MCF 10A (cell line): ENCODE data around the gene EIF1AD. TPM values are rescaled to one million over a fixed set of nuclear protein-coding genes. Genes with fewer than 3 reads are reported as not detected.
"Not testable (repeated sequence)": the region's sequence is repeated elsewhere in the genome, so short reads cannot be mapped to it uniquely, and the experiment has no call there.

Experiments
- BruUV-seq: library from RNA; stranded (reverse); fragments of 400-500 nt; replicated peaks from 2 replicates; lab custom pipeline; 2021; lab: Mats Ljungman, UMichigan
- CTCF ChIA-PET: fragments of 300-600 bp; sonication (Branson Sonifier 250); formaldehyde crosslinking; extraction: SDS; loops from one replicate; lab custom pipeline; 2021; ENCODE audit warnings: antibody characterized with exemption, inconsistent platforms; lab: Yijun Ruan, JAX
- POLR2A ChIA-PET: fragments of 300-600, 350-650 bp; sonication (Branson Sonifier 250); formaldehyde crosslinking; extraction: SDS; loops from one replicate; lab custom pipeline; 2020; ENCODE audit warnings: antibody characterized with exemption, inconsistent platforms; lab: Yijun Ruan, JAX
- DNase-seq: peaks from one replicate; pipeline ENCODE4 v3.0.0-alpha.2; 2018; ENCODE audit not compliant: unreplicated experiment
- H3K27ac Mint-ChIP-seq: one replicate; pipeline ENCODE4 v1.8.0; 2022; ENCODE audit warnings: mild to moderate bottlenecking, low read depth, mixed read lengths; ENCODE audit not compliant: unreplicated experiment
- H3K27me3 Mint-ChIP-seq: one replicate; pipeline ENCODE4 v1.8.0; 2022; ENCODE audit warnings: mixed read lengths; ENCODE audit not compliant: insufficient read depth, unreplicated experiment
- H3K36me3 Mint-ChIP-seq: one replicate; pipeline ENCODE4 v1.8.0; 2022; ENCODE audit warnings: mild to moderate bottlenecking, moderate library complexity, mixed read lengths; ENCODE audit not compliant: insufficient read depth, unreplicated experiment
- H3K4me1 Mint-ChIP-seq: one replicate; pipeline ENCODE4 v1.8.0; 2022; ENCODE audit warnings: mixed read lengths; ENCODE audit not compliant: insufficient read depth, unreplicated experiment
- H3K4me3 Mint-ChIP-seq: one replicate; pipeline ENCODE4 v1.8.0; 2022; ENCODE audit warnings: mild to moderate bottlenecking, moderate library complexity, mixed read lengths; ENCODE audit not compliant: unreplicated experiment
- H3K9me3 Mint-ChIP-seq: one replicate; pipeline ENCODE4 v1.8.0; 2022; ENCODE audit warnings: mixed read lengths; ENCODE audit not compliant: unreplicated experiment
- intact Hi-C: fragments of 100-400 bp; cut with micrococcal nuclease; formaldehyde crosslinking; loops from 2 replicates; pipeline ENCODE4 v1.14.1; 2022
- total RNA-seq: library from RNA; stranded (reverse); gene quantifications from 2 replicates; pipeline ENCODE4 v1.2.3, GENCODE V29; 2022
- TF ChIP-seq, protein P1 (sequence below): fragments of 200-600 bp; IDR thresholded peaks from one replicate; pipeline ENCODE4 v1.8.0; 2022; ENCODE audit warnings: antibody characterized with exemption, mild to moderate bottlenecking; ENCODE audit not compliant: unreplicated experiment

EIF1AD gene
- total RNA-seq, 1 experiment from 2014 or later: 21.7 TPM

DNA sequence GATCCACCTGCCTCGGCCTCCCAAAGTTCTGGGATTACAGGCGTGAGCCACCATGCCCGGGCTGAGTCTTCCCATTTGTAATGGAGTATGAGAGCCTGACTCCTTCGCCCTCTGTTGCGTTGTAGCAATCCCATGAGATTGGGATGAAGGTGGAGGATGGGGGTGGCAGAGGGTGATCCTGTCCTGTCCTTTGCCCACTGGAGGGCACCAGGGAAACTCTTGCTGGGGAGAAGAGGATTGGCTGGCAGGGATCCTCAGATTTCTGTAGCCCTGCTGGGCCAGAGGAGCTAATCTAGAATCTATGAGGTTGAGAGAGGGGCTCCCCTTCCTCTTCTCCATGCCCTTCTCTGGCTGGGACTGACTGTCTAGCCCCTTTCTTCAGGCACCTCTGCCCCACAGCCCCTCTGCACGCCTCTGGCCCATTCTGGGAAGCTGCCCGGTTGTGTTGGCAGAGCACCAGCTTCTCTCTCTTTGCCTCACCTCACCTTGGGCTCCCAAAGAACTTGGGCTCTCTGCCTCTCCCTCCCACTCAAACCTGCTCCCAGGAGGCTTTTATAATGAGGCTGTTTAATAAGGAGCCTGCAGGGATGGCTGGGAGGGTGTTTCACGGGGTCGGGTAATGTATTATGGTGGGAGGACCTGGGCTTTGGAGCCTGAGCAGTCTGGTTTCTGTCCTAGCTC lies 33.8 kb upstream of the EIF1AD start:
- Mint-ChIP-seq H3K36me3 (no peaks in the 10 kb centered on the region), H3K9me3 (no peaks in the 10 kb centered on the region), H3K27me3 (peaks cover 17% of the 10 kb centered on the region), H3K4me3 (no peak overlapping the region), H3K4me1 (no peaks in the 10 kb centered on the region), H3K27ac (no peak overlapping the region)
- DNase-seq: no peak
- ChIA-PET POLR2A (interaction anchor here (0.7 to 1.0 kb wide), 2 partner anchors 16 to 146 kb away, joined by 3 read pairs; no protein-coding TSS in a partner anchor), CTCF (interaction anchor here (0.6 to 2.4 kb wide), 7 partner anchors 9 to 649 kb away, joined by 3 to 32 read pairs (median 3); no protein-coding TSS in a partner anchor)
- BruUV-seq: no TSS peak
- TF ChIP-seq, protein P1, sequence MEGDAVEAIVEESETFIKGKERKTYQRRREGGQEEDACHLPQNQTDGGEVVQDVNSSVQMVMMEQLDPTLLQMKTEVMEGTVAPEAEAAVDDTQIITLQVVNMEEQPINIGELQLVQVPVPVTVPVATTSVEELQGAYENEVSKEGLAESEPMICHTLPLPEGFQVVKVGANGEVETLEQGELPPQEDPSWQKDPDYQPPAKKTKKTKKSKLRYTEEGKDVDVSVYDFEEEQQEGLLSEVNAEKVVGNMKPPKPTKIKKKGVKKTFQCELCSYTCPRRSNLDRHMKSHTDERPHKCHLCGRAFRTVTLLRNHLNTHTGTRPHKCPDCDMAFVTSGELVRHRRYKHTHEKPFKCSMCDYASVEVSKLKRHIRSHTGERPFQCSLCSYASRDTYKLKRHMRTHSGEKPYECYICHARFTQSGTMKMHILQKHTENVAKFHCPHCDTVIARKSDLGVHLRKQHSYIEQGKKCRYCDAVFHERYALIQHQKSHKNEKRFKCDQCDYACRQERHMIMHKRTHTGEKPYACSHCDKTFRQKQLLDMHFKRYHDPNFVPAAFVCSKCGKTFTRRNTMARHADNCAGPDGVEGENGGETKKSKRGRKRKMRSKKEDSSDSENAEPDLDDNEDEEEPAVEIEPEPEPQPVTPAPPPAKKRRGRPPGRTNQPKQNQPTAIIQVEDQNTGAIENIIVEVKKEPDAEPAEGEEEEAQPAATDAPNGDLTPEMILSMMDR: no peak
- intact Hi-C loops: no loop called here

DNA sequence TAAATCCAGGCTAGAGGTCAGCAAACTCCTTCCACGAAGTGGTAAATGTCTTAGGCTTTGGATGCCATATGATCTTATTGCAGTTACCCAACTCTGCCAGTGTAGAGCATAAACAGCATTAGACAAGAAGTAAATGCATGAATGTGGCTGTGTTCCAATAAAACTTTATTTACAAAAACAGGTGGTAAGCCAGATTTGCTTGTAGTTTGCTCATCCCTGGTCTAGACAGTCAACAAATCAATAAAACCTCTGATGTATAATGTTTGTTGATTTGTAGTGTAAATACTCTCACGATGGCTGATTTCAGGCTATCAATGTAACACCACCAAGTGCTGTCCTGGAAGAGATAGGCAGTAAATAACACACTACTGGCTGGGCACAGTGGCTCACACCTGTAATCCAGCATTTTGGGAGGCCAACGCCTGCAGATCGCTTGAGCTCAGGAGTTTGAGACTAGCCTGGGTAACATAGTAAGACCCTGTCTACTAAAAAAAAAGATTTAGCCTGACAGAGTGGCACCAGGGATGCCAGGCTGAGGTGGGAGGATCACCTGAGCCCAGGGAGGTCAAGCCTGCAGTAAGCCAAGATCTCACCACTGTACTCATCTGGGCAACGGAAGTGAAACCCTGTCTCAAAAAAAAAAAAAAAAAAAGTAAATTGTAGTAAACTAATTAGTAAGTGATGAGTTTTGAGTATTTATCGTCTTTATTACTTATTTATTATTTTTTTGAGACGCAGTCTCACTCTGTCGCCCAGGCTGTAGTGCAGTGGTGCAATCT lies 31.2 kb upstream of the EIF1AD start:
- CTCF ChIA-PET: interaction anchor here (2.4 kb wide), 1 partner anchor 35 kb away, joined by 7 read pairs; no protein-coding TSS in a partner anchor
- POLR2A ChIA-PET: no interaction called here
- DNase-seq: no peak
- peaks cover 17% of the 10 kb centered on the region for H3K27me3 Mint-ChIP-seq
- intact Hi-C loops: no loop called here
- TF ChIP-seq, protein P1: no peak
- H3K9me3 Mint-ChIP-seq: no peaks in the 10 kb centered on the region
- BruUV-seq: no TSS peak
- H3K4me1 Mint-ChIP-seq: no peaks in the 10 kb centered on the region
- no peaks in the 10 kb centered on the region for H3K36me3 Mint-ChIP-seq
- H3K4me3 Mint-ChIP-seq: no peak overlapping the region
- H3K27ac Mint-ChIP-seq: no peak overlapping the region

DNA sequence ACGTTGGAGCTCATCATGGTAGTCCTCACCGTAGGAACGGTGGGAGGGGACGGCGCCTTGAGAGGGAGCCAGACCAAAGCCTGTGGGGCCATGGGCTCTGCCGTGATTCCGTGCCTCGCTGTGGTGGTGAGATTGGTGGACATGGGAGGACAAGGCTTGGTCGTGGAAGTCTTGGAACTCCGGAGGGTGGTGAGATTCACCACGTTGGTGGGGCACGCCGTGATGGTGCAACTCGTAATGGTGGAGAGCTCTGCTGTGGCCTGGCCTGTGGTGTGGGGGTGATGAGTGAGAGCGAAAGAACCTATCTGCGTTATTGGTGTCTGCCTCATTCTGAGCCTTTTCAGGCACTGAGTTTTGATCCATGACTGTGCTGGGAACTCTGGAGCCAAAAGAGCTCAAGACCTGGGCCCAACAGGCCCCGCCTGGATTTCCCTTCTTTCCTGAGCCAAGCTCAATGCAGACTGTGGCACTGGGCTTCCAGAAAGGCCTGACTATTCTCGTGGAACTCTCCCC lies 24.1 kb upstream of the EIF1AD start, which contains the start of gene CATSPER1:
CATSPER1 (minus strand) TSS at position 463 of the 513 bp plus-strand sequence; CDS start at position 363, 100 bp downstream.
- POLR2A ChIA-PET: interaction anchor here (0.6 kb wide), 1 partner anchor 154 kb away, joined by 3 read pairs; no protein-coding TSS in a partner anchor
- H3K4me3 Mint-ChIP-seq: no peak within 1 kb of the TSS

DNA sequence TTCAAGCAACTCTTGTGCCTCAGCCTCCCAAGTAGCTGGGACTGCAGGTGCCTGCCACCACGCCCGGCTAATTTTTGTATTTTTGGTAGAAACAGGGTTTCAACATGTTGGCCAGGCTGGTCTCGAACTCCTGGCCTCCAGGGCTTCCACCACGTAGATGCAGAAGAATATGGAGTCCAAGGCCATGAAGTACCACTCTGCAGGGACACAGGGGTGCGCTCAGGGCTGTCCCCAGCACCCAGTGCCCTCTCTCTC lies 21.2 kb upstream of the EIF1AD start:
- BruUV-seq, H3K4me1 Mint-ChIP-seq, H3K9me3 Mint-ChIP-seq, H3K4me3 Mint-ChIP-seq, H3K36me3 Mint-ChIP-seq, H3K27ac Mint-ChIP-seq, DNase-seq, intact Hi-C loops, H3K27me3 Mint-ChIP-seq: not testable (repeated sequence)
- ChIA-PET POLR2A (interaction anchor here (1.0 to 2.6 kb wide), 2 partner anchors 10 to 21 kb away, joined by 3 to 20 read pairs; partner anchors contain the start of genes BANF1 and EIF1AD), CTCF (interaction anchor here (0.6 to 2.6 kb wide), 25 partner anchors 10 to 920 kb away, joined by 3 to 31 read pairs (median 5); partner anchors contain the start of genes BANF1, CST6, EIF1AD and FIBP)

More for the DNA sequence above, 24.1 kb upstream of the EIF1AD start, which contains the start of gene CATSPER1:
- DNase-seq: no peak
- TF ChIP-seq, protein P1: no peak
- Mint-ChIP-seq H3K27me3 (no peaks in the 10 kb centered on the region), H3K4me1 (peaks cover 6% of the 10 kb centered on the region), H3K9me3 (no peaks in the 10 kb centered on the region), H3K27ac (no peak within 1 kb of the TSS), H3K36me3 (peaks cover 5% of the 10 kb centered on the region)
- intact Hi-C loops: no loop called here
- no TSS peak for BruUV-seq
- CTCF ChIA-PET: interaction anchor here (0.8 to 2.0 kb wide), 4 partner anchors 19 to 255 kb away, joined by 3 to 10 read pairs (median 3); no protein-coding TSS in a partner anchor
